ENCODE results near the gene ITGAV. TPM values are rescaled to one million over a fixed set of nuclear protein-coding genes. Genes with fewer than 3 reads are reported as not detected.
A peak's percentile ranks its signal among the peaks of the same experiment; 100 is the strongest.

The ITGAV gene
- total RNA-seq, 4 donors from 2014 or later: 100 to 127 (median 117) TPM

GRCh38 chr2:186636800-186637496, 47.1 kb downstream of the ITGAV start:
- Histone ChIP-seq H3K36me3 (peaks cover 0 to 40% of the 10 kb centered on the region in 2 donors), H3K27me3 (no peaks in the 10 kb centered on the region), H3K27ac (no peak overlapping the region), H3K9me3 (no peaks in the 10 kb centered on the region), H3K4me3 (no peak overlapping the region), H3K4me1 (no peaks in the 10 kb centered on the region)
- ATAC-seq: no peak
- TF ChIP-seq POLR2AphosphoS5 (IDR thresholded peaks at IDR 0.05) (no peak), POLR2A (IDR thresholded peaks at IDR 0.05) (no peak), EP300 (IDR thresholded peaks at IDR 0.05) (no peak), CTCF (IDR thresholded peaks at IDR 0.05) (no peak)
- WGBS, 2 donors (ENCODE audit: low coverage in 1 of 2): 63 to 93% methylated on average over 2 to 11 of the region's 11 CpGs

DNA sequence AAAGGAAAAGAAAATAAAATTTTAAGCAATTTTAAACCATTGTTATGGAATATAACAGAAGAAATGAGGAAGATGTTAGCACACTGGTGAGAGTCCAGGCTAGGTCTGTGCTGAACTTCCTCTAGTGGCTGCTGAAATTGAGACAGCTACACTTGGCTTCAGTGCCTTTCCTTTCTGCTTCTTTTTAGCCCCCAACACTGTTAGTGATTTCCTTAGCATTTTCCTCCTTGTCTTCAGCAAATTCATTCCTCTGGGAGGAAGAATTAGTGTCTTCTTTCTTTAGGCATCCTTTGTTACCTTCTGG, 47.6 kb downstream of the ITGAV start:
- Histone ChIP-seq H3K9me3 (no peaks in the 10 kb centered on the region), H3K27ac (no peak overlapping the region), H3K4me1 (no peaks in the 10 kb centered on the region), H3K4me3 (no peak overlapping the region), H3K36me3 (peaks cover 0 to 44% of the 10 kb centered on the region in 2 donors), H3K27me3 (no peaks in the 10 kb centered on the region)
- no peak for ATAC-seq
- TF ChIP-seq EP300 (IDR thresholded peaks at IDR 0.05): no peak
- no peak for TF ChIP-seq POLR2AphosphoS5 (IDR thresholded peaks at IDR 0.05)
- no peak for TF ChIP-seq CTCF (IDR thresholded peaks at IDR 0.05)
- TF ChIP-seq POLR2A (IDR thresholded peaks at IDR 0.05): no peak

GRCh38 chr2:186639939-186640338, 50.1 kb downstream of the ITGAV start:
- Histone ChIP-seq H3K27ac (no peak overlapping the region), H3K4me1 (no peaks in the 10 kb centered on the region), H3K36me3 (peaks cover 0 to 63% of the 10 kb centered on the region in 2 donors), H3K9me3 (no peaks in the 10 kb centered on the region), H3K27me3 (no peaks in the 10 kb centered on the region), H3K4me3 (no peak overlapping the region)
- ATAC-seq: no peak
- TF ChIP-seq CTCF (IDR thresholded peaks at IDR 0.05) (no peak), EP300 (IDR thresholded peaks at IDR 0.05) (no peak)

GRCh38 chr2:186641132-186641806, 51.4 kb downstream of the ITGAV start:
- WGBS, 2 donors (ENCODE audit: low coverage in 1 of 2): 58 to 67% methylated on average over 2 to 3 of the region's 4 CpGs
- H3K9me3 ChIP-seq: no peaks in the 10 kb centered on the region
- ATAC-seq: no peak
- peak overlapping the region in 2 of 4 donors; percentile 6 to 41 for H3K27ac ChIP-seq
- H3K4me3 ChIP-seq: no peak overlapping the region
- no peaks in the 10 kb centered on the region for H3K27me3 ChIP-seq
- H3K36me3 ChIP-seq: peaks cover 0 to 74% of the 10 kb centered on the region in 2 donors
- H3K4me1 ChIP-seq: no peaks in the 10 kb centered on the region
- no peak for TF ChIP-seq POLR2A (IDR thresholded peaks at IDR 0.05)
- no peak for TF ChIP-seq POLR2AphosphoS5 (IDR thresholded peaks at IDR 0.05)
- TF ChIP-seq EP300 (IDR thresholded peaks at IDR 0.05): no peak
- TF ChIP-seq CTCF (IDR thresholded peaks at IDR 0.05): no peak

- Histone ChIP-seq H3K4me3 (no peak overlapping the region), H3K27ac (no peak overlapping the region), H3K9me3 (no peaks in the 10 kb centered on the region), H3K4me1 (no peaks in the 10 kb centered on the region), H3K27me3 (no peaks in the 10 kb centered on the region), H3K36me3 (peaks cover 0 to 80% of the 10 kb centered on the region in 2 donors)
- WGBS, 2 donors (ENCODE audit: low coverage in 1 of 2): 66 to 76% methylated on average over 2 of the region's 2 CpGs
- TF ChIP-seq POLR2AphosphoS5 (IDR thresholded peaks at IDR 0.05): peak; percentile 45
- peak; percentile 30 to 75 (median 72) for TF ChIP-seq CTCF (IDR thresholded peaks at IDR 0.05)
- no peak for TF ChIP-seq POLR2A (IDR thresholded peaks at IDR 0.05)
- TF ChIP-seq EP300 (IDR thresholded peaks at IDR 0.05): no peak
- ATAC-seq: peak; percentile 79
These were observed 52.0 kb downstream of the ITGAV start for GRCh38 chr2:186641807-186642321.

Measured in gastroesophageal sphincter (tissue), 4 donors.